ENCODE data around the gene ARIH1.

ARIH1 gene

GRCh38 chr15:72451224-72451623 lies 22.9 kb upstream of the ARIH1 start:
- TF ChIP-seq CTCF (IDR thresholded peaks at IDR 0.05; ENCODE audit: insufficient read depth, low read depth, low read length, missing control alignments): no peak
- no peak overlapping the region for H3K4me3 ChIP-seq (ENCODE audit: low read depth, low read length)
- no peak for DNase-seq (ENCODE audit: low read depth)

GRCh38 chr15:72456684-72457083 lies 17.4 kb upstream of the ARIH1 start:
- DNase-seq (ENCODE audit: low read depth): no peak
- H3K4me3 ChIP-seq (ENCODE audit: low read depth, low read length): no peak overlapping the region
- TF ChIP-seq CTCF (IDR thresholded peaks at IDR 0.05; ENCODE audit: insufficient read depth, low read depth, low read length, missing control alignments): no peak

- no peak overlapping the region for H3K4me3 ChIP-seq (ENCODE audit: low read depth, low read length)
- no peak for DNase-seq (ENCODE audit: low read depth)
- no peak for TF ChIP-seq CTCF (IDR thresholded peaks at IDR 0.05; ENCODE audit: insufficient read depth, low read depth, low read length, missing control alignments)
These were observed 13.7 kb upstream of the ARIH1 start for GRCh38 chr15:72460402-72460801.

- no peak for DNase-seq (ENCODE audit: low read depth)
- no peak for TF ChIP-seq CTCF (IDR thresholded peaks at IDR 0.05; ENCODE audit: insufficient read depth, low read depth, low read length, missing control alignments)
- H3K4me3 ChIP-seq (ENCODE audit: low read depth, low read length): no peak overlapping the region
These were observed 10.4 kb upstream of the ARIH1 start for GRCh38 chr15:72463702-72464101.

GRCh38 chr15:72464251-72464650 lies 9.9 kb upstream of the ARIH1 start:
- DNase-seq (ENCODE audit: low read depth): no peak
- TF ChIP-seq CTCF (IDR thresholded peaks at IDR 0.05; ENCODE audit: insufficient read depth, low read depth, low read length, missing control alignments): no peak
- H3K4me3 ChIP-seq (ENCODE audit: low read depth, low read length): no peak overlapping the region

GRCh38 chr15:72468103-72468502 lies 6.0 kb upstream of the ARIH1 start:
- H3K4me3 ChIP-seq (ENCODE audit: low read depth, low read length): no peak overlapping the region
- no peak for TF ChIP-seq CTCF (IDR thresholded peaks at IDR 0.05; ENCODE audit: insufficient read depth, low read depth, low read length, missing control alignments)
- no peak for DNase-seq (ENCODE audit: low read depth)

GRCh38 chr15:72472992-72473610 lies 1.0 kb upstream of the ARIH1 start:
- DNase-seq (ENCODE audit: low read depth): peak; percentile 4
- no peak for TF ChIP-seq CTCF (IDR thresholded peaks at IDR 0.05; ENCODE audit: insufficient read depth, low read depth, low read length, missing control alignments)
- H3K4me3 ChIP-seq (ENCODE audit: low read depth, low read length): peak overlapping the region; percentile 99
